BLaER1 treated with 17β-estradiol and CSF1 and Interleukin-3, amounts not matched to agents 10 nM and 100 nM (cell line): ENCODE results near the gene FLT4.
"Not testable (repeated sequence)": the region's sequence is repeated elsewhere in the genome, so short reads cannot be mapped to it uniquely, and the experiment has no call there.

Experiments
- H3K27ac ChIP-seq, 11 experiments: shearing (Covaris generic); formaldehyde crosslinking; 2 replicates each; pipeline ENCODE4 v1.8.1; 2022
- H3K27me3 ChIP-seq, 11 experiments: shearing (Covaris generic); formaldehyde crosslinking; 2 replicates each; pipeline ENCODE4 v1.8.1; 2022
- H3K36me3 ChIP-seq, 11 experiments: shearing (Covaris generic); formaldehyde crosslinking; 2 replicates each; pipeline ENCODE4 v1.8.1; 2022
- H3K4me1 ChIP-seq, 10 experiments: shearing (Covaris generic); formaldehyde crosslinking; 2 replicates each; pipeline ENCODE4 v1.8.1; 2022
- H3K4me2 ChIP-seq, 11 experiments: shearing (Covaris generic); formaldehyde crosslinking; 2 replicates each; pipeline ENCODE4 v1.8.1; 2022
- H3K4me3 ChIP-seq, 10 experiments: shearing (Covaris generic); formaldehyde crosslinking; 2 replicates each; pipeline ENCODE4 v1.8.1; 2022
- H3K9ac ChIP-seq, 11 experiments: shearing (Covaris generic); formaldehyde crosslinking; 2 replicates each; pipeline ENCODE4 v1.8.1; 2022
- H3K9me3 ChIP-seq, 11 experiments: shearing (Covaris generic); formaldehyde crosslinking; replicated peaks in 1 of 11; 2 replicates each; pipeline ENCODE4 v1.8.1; 2022
- H4K20me1 ChIP-seq, 11 experiments: shearing (Covaris generic); formaldehyde crosslinking; 2 replicates each; pipeline ENCODE4 v1.8.1; 2022
- Cebpa-rat ChIP-seq, 11 experiments: shearing (Covaris generic); IDR thresholded peaks; 2 replicates each; pipeline ENCODE4 v1.8.1; 2022

Gene FLT4

GRCh38 chr5:180665682-180666404 lies 16.4 kb upstream of the FLT4 start:
- Histone ChIP-seq H3K4me3 (no peak overlapping the region), H3K27me3 (no peaks in the 10 kb centered on the region)
- no peak for TF ChIP-seq Cebpa-rat (IDR thresholded peaks at IDR 0.05)

DNA sequence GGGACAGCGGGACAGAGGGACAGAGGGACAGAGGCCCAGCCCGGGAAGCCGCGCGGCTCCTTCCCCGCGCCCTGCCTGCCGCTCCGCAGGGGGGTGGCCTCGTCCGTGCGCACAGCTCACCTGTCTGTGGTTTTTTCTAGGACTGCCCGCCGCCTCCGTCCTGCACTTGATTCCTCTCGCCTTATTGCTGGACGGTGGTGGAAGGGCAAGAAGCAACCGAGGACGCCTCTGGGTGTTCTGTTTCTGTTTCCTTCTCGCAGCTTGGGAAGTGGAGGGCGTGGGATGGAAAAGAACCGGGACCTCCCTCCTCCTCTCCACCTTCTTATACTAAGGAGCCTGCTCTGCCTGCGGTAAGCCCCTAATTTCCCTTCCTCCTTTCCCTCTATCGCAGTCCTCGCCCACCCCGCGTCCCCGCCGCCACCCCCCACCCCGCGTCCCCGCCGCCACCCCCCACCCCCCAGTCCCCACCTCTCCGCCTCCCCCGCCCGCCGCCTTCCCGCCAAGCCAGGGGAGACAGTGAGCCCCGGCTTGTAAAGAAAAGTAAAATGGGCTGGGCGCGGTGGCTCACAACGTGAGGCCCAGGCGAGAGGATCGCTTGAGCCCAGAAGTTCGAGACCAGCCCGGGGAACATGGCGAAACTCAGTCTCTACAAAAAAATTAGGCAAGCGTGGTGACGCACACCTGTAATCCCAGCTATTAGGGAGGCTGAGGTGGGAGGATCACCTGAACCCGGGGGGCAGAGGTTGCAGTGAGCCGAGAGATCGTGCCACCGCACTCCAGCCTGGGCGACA lies 9.6 kb upstream of the FLT4 start:
- H3K4me2 ChIP-seq = no peak overlapping the region
- no peak overlapping the region for H3K4me3 ChIP-seq
- H3K27me3 ChIP-seq = no peaks in the 10 kb centered on the region
- no peaks in the 10 kb centered on the region for H3K36me3 ChIP-seq
- TF ChIP-seq Cebpa-rat (IDR thresholded peaks at IDR 0.05) = no peak
- H3K4me1 ChIP-seq = no peaks in the 10 kb centered on the region
- H3K9ac ChIP-seq = no peak overlapping the region
- H3K9me3 ChIP-seq = no peaks in the 10 kb centered on the region
- no peak overlapping the region for H3K27ac ChIP-seq
- H4K20me1 ChIP-seq = no peaks in the 10 kb centered on the region

More at GRCh38 chr5:180665682-180666404, 16.4 kb upstream of the FLT4 start:
- peaks cover 12 to 25% (median 22%) of the 10 kb centered on the region in 10 experiments for H3K4me1 ChIP-seq
- H3K36me3 ChIP-seq = no peaks in the 10 kb centered on the region
- H3K4me2 ChIP-seq = no peak overlapping the region
- H3K9me3 ChIP-seq = peaks cover 0 to 12% (median 5%) of the 10 kb centered on the region in 11 experiments; a peak in 9 of 22 replicates
- no peak overlapping the region for H3K9ac ChIP-seq
- H4K20me1 ChIP-seq = no peaks in the 10 kb centered on the region
- no peak overlapping the region for H3K27ac ChIP-seq

DNA sequence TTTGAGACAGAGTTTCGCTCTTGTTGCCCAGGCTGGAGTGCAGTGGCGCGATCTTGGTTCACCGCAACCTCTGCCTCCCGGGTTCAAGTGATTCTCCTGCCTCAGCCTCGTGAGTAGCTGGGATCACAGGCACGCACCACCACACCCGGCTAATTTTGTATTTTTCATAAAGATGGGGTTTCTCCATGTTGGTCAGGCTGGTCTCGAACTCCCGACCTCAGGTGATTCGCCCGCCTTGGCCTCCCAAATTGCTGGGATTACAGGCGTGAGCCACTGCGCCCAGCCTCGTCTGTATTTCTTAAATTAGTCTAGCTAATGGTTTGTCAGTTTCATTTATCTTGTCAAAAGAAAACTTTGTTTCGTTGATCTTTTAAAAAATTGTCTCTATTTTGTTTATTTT lies 5.8 kb upstream of the FLT4 start:
- peaks cover 13 to 26% (median 22%) of the 10 kb centered on the region in 11 experiments for H3K27me3 ChIP-seq
- not testable (repeated sequence) for H3K9ac ChIP-seq, H3K27ac ChIP-seq, H3K9me3 ChIP-seq, H3K36me3 ChIP-seq, H4K20me1 ChIP-seq, H3K4me2 ChIP-seq, H3K4me1 ChIP-seq, H3K4me3 ChIP-seq

DNA sequence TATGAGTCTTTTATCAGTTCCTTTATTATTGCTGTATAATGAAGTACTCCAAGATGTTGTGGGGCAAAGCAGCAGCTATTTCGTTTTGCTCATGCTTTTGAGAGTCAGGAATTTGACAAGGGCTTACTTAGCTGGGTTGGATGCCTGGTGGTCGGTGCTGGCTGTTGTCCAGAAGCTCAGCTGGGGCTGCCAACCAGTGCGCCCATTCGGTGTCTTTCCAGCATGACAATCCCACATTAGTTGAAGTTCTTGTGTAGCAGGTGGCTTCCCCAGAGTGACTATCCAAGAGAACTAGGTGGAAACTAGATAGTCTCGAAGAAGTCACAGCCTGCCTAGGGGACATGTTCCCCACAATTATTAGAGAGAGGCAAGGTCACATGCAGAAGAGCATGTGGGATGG lies 3.4 kb upstream of the FLT4 start:
- no peaks in the 10 kb centered on the region for H3K36me3 ChIP-seq
- no peak overlapping the region for H3K4me3 ChIP-seq
- peaks cover 36 to 51% (median 47%) of the 10 kb centered on the region in 11 experiments for H3K27me3 ChIP-seq
- no peak overlapping the region for H3K9ac ChIP-seq
- H4K20me1 ChIP-seq = peaks cover 0 to 11% (median 0%) of the 10 kb centered on the region in 11 experiments; a peak in 5 of 22 replicates
- no peak overlapping the region for H3K4me2 ChIP-seq
- H3K4me1 ChIP-seq = peaks cover 0 to 6% (median 6%) of the 10 kb centered on the region in 10 experiments; a peak in 8 of 20 replicates
- no peak overlapping the region for H3K27ac ChIP-seq
- H3K9me3 ChIP-seq = peaks cover 0 to 7% (median 0%) of the 10 kb centered on the region in 11 experiments; a peak in 4 of 22 replicates
- no peak for TF ChIP-seq Cebpa-rat (IDR thresholded peaks at IDR 0.05)

- H3K36me3 ChIP-seq = no peaks in the 10 kb centered on the region
- H3K27me3 ChIP-seq = peaks cover 40 to 55% (median 51%) of the 10 kb centered on the region in 11 experiments
- peaks cover 0 to 6% (median 6%) of the 10 kb centered on the region in 10 experiments; a peak in 8 of 20 replicates for H3K4me1 ChIP-seq
- no peak overlapping the region for H3K4me2 ChIP-seq
- no peak for TF ChIP-seq Cebpa-rat (IDR thresholded peaks at IDR 0.05)
- H3K27ac ChIP-seq = no peak overlapping the region
- no peak overlapping the region for H3K4me3 ChIP-seq
- H4K20me1 ChIP-seq = peaks cover 0 to 15% (median 0%) of the 10 kb centered on the region in 11 experiments; a peak in 5 of 22 replicates
- peaks cover 0 to 7% (median 0%) of the 10 kb centered on the region in 11 experiments; a peak in 4 of 22 replicates for H3K9me3 ChIP-seq
- no peak overlapping the region for H3K9ac ChIP-seq
Observed at GRCh38 chr5:180652346-180652745, 2.9 kb upstream of the FLT4 start.

- no peak for TF ChIP-seq Cebpa-rat (IDR thresholded peaks at IDR 0.05)
- H3K4me2 ChIP-seq = peak overlapping the region; percentile 39 to 74 (median 54); a peak in 18 of 22 replicates
- peaks cover 55 to 87% (median 80%) of the 10 kb centered on the region in 11 experiments for H3K27me3 ChIP-seq
- peak overlapping the region in 8 of 10 experiments; percentile 18 to 65 (median 43); a peak in 11 of 20 replicates for H3K4me3 ChIP-seq
- H3K27ac ChIP-seq = no peak overlapping the region
- peaks cover 0 to 23% (median 11%) of the 10 kb centered on the region in 10 experiments; a peak in 11 of 20 replicates for H3K4me1 ChIP-seq
- H3K9me3 ChIP-seq = peaks cover 0 to 7% (median 0%) of the 10 kb centered on the region in 11 experiments; a peak in 4 of 22 replicates
- no peaks in the 10 kb centered on the region for H3K36me3 ChIP-seq
- no peak overlapping the region for H3K9ac ChIP-seq
- H4K20me1 ChIP-seq = peaks cover 0 to 26% (median 0%) of the 10 kb centered on the region in 11 experiments; a peak in 6 of 22 replicates
Observed at GRCh38 chr5:180648658-180649296, 623 bp downstream of the FLT4 start.

DNA sequence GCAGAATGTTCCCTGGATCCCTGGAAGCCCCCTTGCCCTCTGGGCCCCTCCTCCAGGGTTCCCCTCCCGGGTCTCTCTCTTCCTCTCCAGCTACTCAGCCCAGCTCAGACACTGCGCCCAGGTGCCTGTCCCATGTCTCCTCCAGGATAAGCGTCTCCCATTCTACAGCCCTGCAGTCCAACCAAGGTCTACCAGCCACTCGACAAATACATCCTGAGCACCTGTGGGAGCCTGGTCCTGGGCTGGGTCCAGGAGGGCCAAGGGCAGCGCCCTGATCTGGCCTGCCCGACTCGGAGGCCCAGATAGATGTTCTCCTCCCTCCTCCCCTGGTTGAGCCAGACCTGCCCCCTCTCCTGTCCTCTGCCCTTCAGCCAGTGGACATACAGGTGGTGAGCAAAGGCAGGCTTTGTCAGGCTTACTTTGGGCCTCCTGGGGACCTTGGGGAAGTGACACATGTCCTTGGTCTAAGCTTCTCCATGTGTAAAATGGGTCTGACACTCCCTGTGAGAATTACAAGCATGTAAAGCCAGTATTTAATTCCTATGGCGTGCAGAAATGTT lies 1.4 kb downstream of the FLT4 start:
- Histone ChIP-seq H3K9me3 (peaks cover 0 to 7% (median 0%) of the 10 kb centered on the region in 11 experiments; a peak in 4 of 22 replicates), H3K4me2 (no peak overlapping the region), H3K4me3 (no peak overlapping the region), H3K4me1 (peaks cover 0 to 23% (median 11%) of the 10 kb centered on the region in 10 experiments; a peak in 11 of 20 replicates), H4K20me1 (peaks cover 0 to 26% (median 0%) of the 10 kb centered on the region in 11 experiments; a peak in 6 of 22 replicates), H3K9ac (no peak overlapping the region), H3K27me3 (peaks cover 55 to 87% (median 80%) of the 10 kb centered on the region in 11 experiments), H3K27ac (no peak overlapping the region), H3K36me3 (no peaks in the 10 kb centered on the region)
- TF ChIP-seq Cebpa-rat (IDR thresholded peaks at IDR 0.05) = no peak

DNA sequence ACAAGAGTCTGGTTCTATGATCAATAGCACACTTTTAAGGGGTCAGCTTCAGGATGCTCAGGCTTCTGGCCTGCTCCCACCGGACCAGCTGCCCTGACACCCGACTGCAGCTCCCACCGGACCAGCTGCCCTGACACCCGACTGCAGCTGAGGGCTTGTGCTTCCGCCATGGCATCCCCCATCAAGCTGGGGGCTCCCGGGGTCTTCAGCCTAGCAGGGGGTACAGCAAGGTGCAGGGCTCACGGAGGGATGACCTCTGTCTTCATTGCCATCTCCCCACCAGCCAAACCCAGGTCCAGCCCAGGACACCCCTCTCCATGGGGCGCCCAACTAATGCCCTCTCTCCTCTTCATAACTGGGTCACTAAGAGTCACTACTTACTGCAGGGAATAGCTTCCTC lies 1.9 kb downstream of the FLT4 start:
- no peak overlapping the region for H3K4me3 ChIP-seq
- no peaks in the 10 kb centered on the region for H3K36me3 ChIP-seq
- H3K4me2 ChIP-seq = no peak overlapping the region
- peaks cover 0 to 26% (median 0%) of the 10 kb centered on the region in 11 experiments; a peak in 6 of 22 replicates for H4K20me1 ChIP-seq
- no peak overlapping the region for H3K9ac ChIP-seq
- peaks cover 55 to 84% (median 80%) of the 10 kb centered on the region in 11 experiments for H3K27me3 ChIP-seq
- H3K4me1 ChIP-seq = peaks cover 0 to 23% (median 11%) of the 10 kb centered on the region in 10 experiments; a peak in 11 of 20 replicates
- H3K9me3 ChIP-seq = peaks cover 0 to 7% (median 0%) of the 10 kb centered on the region in 11 experiments; a peak in 4 of 22 replicates
- no peak overlapping the region for H3K27ac ChIP-seq
- TF ChIP-seq Cebpa-rat (IDR thresholded peaks at IDR 0.05) = no peak
